ENCODE data around the gene SREBF1. TPM values are rescaled to one million over a fixed set of nuclear protein-coding genes. Genes with fewer than 3 reads are reported as not detected.
A peak's percentile ranks its signal among the peaks of the same experiment; 100 is the strongest.

The SREBF1 gene
- total and polyA plus RNA-seq, 2 experiments from 2014 or later: 19.2 to 36.2 TPM

GRCh38 chr17:17786998-17787397 lies 49.8 kb downstream of the SREBF1 start:
- Histone ChIP-seq H3K9me2 (ENCODE audit: insufficient read depth) (no peaks in the 10 kb centered on the region), H3K27me3 (replicated peaks; ENCODE audit: insufficient read depth) (no peaks in the 10 kb centered on the region), H4K20me1 (ENCODE audit: insufficient read depth) (no peaks in the 10 kb centered on the region), H3K27ac (no peak overlapping the region), H3K79me2 (ENCODE audit: insufficient read depth) (peaks cover 51% of the 10 kb centered on the region), H3K9ac (no peak overlapping the region), H3K4me2 (ENCODE audit: unreplicated experiment) (no peak overlapping the region), H3F3A (ENCODE audit: insufficient read depth) (no peaks in the 10 kb centered on the region), H3K4me1 (ENCODE audit: insufficient read depth) (peaks cover 9% of the 10 kb centered on the region; the same call in 1 of the 2 replicates), H3K4me3 (no peak overlapping the region), H3K9me3 (ENCODE audit: low read depth) (no peaks in the 10 kb centered on the region), H2AFZ (no peak overlapping the region), H3K36me3 (ENCODE audit: low read depth) (no peaks in the 10 kb centered on the region)
- WGBS, 2 experiments (ENCODE audit: low coverage in 1 of 2, low lambda C conversion rate in 2 of 2, missing lambda C conversion rate in 2 of 2): 86 to 100% methylated on average over 1 to 2 of the region's 2 CpGs
- in situ Hi-C loops (cut with MboI): no loop called here
- DNase-seq: no peak
- TF ChIP-seq EZH2phosphoT487 (IDR thresholded peaks at IDR 0.05; ENCODE audit: insufficient read depth, low read depth) (no peak), EZH2 (IDR thresholded peaks at IDR 0.05; ENCODE audit: insufficient read depth, poor library complexity, severe bottlenecking) (no peak)

- Histone ChIP-seq H3K27me3 (replicated peaks; ENCODE audit: insufficient read depth) (no peaks in the 10 kb centered on the region), H3K36me3 (ENCODE audit: low read depth) (no peaks in the 10 kb centered on the region), H3K79me2 (ENCODE audit: insufficient read depth) (peaks cover 52% of the 10 kb centered on the region), H2AFZ (no peak overlapping the region), H3K27ac (no peak overlapping the region), H3K4me3 (no peak overlapping the region), H3K4me2 (ENCODE audit: unreplicated experiment) (no peak overlapping the region), H3K4me1 (ENCODE audit: insufficient read depth) (peaks cover 9% of the 10 kb centered on the region; the same call in 1 of the 2 replicates), H3K9me2 (ENCODE audit: insufficient read depth) (no peaks in the 10 kb centered on the region), H3F3A (ENCODE audit: insufficient read depth) (no peaks in the 10 kb centered on the region), H3K9me3 (ENCODE audit: low read depth) (no peaks in the 10 kb centered on the region), H4K20me1 (ENCODE audit: insufficient read depth) (no peaks in the 10 kb centered on the region), H3K9ac (no peak overlapping the region)
- no peak for DNase-seq
- 93 to 97% methylated on average over 11 of the region's 11 CpGs for WGBS, 2 experiments (ENCODE audit: low coverage in 1 of 2, low lambda C conversion rate in 2 of 2, missing lambda C conversion rate in 2 of 2)
- TF ChIP-seq EZH2 (IDR thresholded peaks at IDR 0.05; ENCODE audit: insufficient read depth, poor library complexity, severe bottlenecking): no peak
- in situ Hi-C loops (cut with MboI): no loop called here
These were observed 51.4 kb downstream of the SREBF1 start for GRCh38 chr17:17785407-17785806.

DNA sequence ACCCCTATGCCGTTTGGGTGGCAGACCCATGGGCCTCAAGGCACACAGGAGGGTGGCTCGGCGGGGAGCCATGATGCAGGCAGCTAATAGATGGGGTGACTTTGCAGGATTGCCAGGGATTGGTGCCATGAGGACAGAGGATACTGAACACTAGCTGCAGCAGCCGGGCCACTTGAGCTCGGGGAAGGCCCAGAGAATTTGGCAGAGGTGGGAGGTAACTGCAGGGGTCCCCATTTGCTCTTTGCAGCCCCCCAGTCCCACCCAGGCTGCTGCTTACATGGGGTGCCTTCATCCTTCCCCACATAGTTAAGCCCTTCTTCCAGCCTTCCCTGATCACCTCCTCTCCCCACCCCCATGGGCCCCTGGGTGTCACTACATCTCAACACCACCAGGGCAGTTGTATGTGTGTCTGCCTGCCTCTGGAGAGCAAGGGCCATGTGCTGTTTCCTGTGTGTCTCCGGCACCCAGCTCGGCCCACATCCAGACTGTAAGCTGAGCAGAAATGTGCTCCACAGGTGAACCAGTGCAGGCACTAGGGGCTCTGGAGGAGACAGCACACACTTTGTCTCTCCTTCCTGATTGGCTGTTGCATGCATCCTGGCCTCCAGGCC lies 52.0 kb downstream of the SREBF1 start:
- no peaks in the 10 kb centered on the region for H4K20me1 ChIP-seq (ENCODE audit: insufficient read depth)
- in situ Hi-C loops (cut with MboI): no loop called here

DNA sequence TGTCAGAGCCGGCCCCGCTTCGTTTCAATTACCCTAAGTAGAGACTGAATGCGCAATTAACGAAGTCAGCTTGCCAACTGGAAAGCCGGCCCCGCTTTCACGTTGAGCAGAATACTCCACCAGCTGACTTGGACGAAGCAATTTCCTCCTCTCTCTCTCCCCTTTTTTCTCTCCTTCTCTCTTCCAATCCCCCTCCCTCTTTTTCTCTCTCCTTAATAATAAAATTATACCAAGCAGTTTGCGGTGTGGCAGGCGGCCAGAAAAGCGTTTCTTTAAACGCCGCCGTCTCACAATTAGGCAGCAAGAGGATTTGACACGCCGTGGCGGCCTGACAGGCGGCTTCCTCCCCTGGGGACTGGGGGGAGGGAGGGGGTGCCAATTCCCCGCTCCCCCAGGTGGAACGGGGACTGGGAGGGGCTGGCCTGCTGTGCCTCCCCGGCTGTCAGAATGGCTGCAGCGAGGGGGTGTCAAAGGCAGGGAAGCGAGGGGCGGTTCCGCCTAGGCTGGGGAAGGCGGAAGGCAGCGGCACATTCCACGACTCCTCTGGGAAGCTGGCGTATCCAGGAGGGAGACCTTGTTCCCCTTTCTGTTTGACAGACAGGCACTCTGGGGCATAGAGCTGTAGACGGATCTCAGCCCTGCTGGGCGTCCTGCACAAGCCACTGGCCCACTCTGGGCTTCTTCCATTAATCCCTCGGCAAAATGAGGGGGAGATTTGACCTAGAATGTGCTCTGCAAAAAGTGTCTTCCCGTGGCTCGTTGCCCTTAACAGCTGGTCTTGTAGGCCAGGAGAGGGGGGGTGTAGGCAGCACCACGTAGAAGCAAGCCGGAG lies 52.7 kb downstream of the SREBF1 start:
- 18 to 21% methylated on average over 32 to 37 of the region's 37 CpGs for WGBS, 2 experiments (ENCODE audit: low coverage in 1 of 2, low lambda C conversion rate in 2 of 2, missing lambda C conversion rate in 2 of 2)
- Histone ChIP-seq H3K9me2 (ENCODE audit: insufficient read depth) (no peaks in the 10 kb centered on the region), H4K20me1 (ENCODE audit: insufficient read depth) (no peaks in the 10 kb centered on the region), H3K4me2 (ENCODE audit: unreplicated experiment) (peak overlapping the region; percentile 84), H3K27me3 (replicated peaks; ENCODE audit: insufficient read depth) (no peaks in the 10 kb centered on the region), H3K9me3 (ENCODE audit: low read depth) (no peaks in the 10 kb centered on the region), H3K79me2 (ENCODE audit: insufficient read depth) (peaks cover 42% of the 10 kb centered on the region), H2AFZ (no peak overlapping the region), H3K4me1 (ENCODE audit: insufficient read depth) (peaks cover 9% of the 10 kb centered on the region; the same call in 1 of the 2 replicates), H3K4me3 (peak overlapping the region; percentile 68), H3K27ac (no peak overlapping the region), H3K36me3 (ENCODE audit: low read depth) (no peaks in the 10 kb centered on the region), H3K9ac (0 out of 2 replicates have a peak overlapping the region, but pooled peaks have one; percentile 19), H3F3A (ENCODE audit: insufficient read depth) (no peaks in the 10 kb centered on the region)
- no peak for TF ChIP-seq EZH2 (IDR thresholded peaks at IDR 0.05; ENCODE audit: insufficient read depth, poor library complexity, severe bottlenecking)
- TF ChIP-seq EZH2phosphoT487 (IDR thresholded peaks at IDR 0.05; ENCODE audit: insufficient read depth, low read depth): no peak
- DNase-seq: peak; percentile 63
- in situ Hi-C loops (cut with MboI): no loop called here

More for the DNA sequence above, 52.0 kb downstream of the SREBF1 start:
- no peak overlapping the region for H3K27ac ChIP-seq
- H3K9ac ChIP-seq: no peak overlapping the region
- peaks cover 49% of the 10 kb centered on the region for H3K79me2 ChIP-seq (ENCODE audit: insufficient read depth)
- H3K27me3 ChIP-seq (replicated peaks; ENCODE audit: insufficient read depth): no peaks in the 10 kb centered on the region
- no peaks in the 10 kb centered on the region for H3K36me3 ChIP-seq (ENCODE audit: low read depth)
- H3K4me3 ChIP-seq: no peak overlapping the region
- H3K4me1 ChIP-seq (ENCODE audit: insufficient read depth): peaks cover 9% of the 10 kb centered on the region; the same call in 1 of the 2 replicates
- TF ChIP-seq EZH2 (IDR thresholded peaks at IDR 0.05; ENCODE audit: insufficient read depth, poor library complexity, severe bottlenecking) (no peak), EZH2phosphoT487 (IDR thresholded peaks at IDR 0.05; ENCODE audit: insufficient read depth, low read depth) (no peak)
- H3F3A ChIP-seq (ENCODE audit: insufficient read depth): no peaks in the 10 kb centered on the region
- no peak overlapping the region for H3K4me2 ChIP-seq (ENCODE audit: unreplicated experiment)
- H2AFZ ChIP-seq: no peak overlapping the region
- no peaks in the 10 kb centered on the region for H3K9me2 ChIP-seq (ENCODE audit: insufficient read depth)
- no peaks in the 10 kb centered on the region for H3K9me3 ChIP-seq (ENCODE audit: low read depth)
- 75 to 76% methylated on average over 7 of the region's 7 CpGs for WGBS, 2 experiments (ENCODE audit: low coverage in 1 of 2, low lambda C conversion rate in 2 of 2, missing lambda C conversion rate in 2 of 2)
- peak; percentile 60 for DNase-seq

Measured in GM23248 (cell line).